Measurements from ENCODE around the gene ZFP92.

Gene ZFP92

GRCh38 chrX:153456704-153457103 lies 45.4 kb downstream of the ZFP92 start:
- DNase-seq (ENCODE audit: low read depth), result no peak

DNA sequence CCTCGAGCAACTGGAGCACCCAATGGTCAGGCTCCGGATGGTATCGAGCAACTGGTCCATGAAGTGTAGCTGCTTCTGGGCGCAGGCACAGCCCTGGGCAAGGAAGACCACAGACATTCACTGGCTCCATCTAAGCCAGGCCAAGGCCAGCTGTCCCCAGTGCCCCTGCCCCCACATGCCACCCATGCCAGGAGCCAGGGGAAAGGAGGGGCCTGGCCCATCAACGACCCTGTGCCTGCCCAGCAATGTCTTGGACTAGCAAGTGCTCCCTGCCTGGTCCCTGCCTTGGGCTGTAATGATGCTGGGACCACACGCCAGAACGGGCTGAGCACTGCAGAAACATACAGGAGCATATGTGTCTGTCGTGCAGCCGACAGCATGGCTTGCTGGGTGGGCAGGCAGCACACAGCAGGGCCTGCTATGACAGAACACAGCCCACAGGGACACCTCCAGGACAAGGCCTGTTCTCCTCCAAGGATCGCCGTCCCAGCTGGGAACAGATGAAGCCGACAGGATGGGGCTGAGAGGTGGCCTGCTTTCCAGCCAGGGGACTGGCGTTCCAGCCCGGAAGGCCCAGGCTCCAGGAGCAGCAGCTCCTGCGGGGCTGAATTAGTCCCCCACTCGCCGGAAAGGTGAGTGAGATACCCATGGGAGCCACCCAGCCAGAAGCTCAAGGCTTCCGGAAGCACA lies 46.0 kb downstream of the ZFP92 start:
- no peak for DNase-seq (ENCODE audit: low read depth)

GRCh38 chrX:153457827-153458466 lies 46.7 kb downstream of the ZFP92 start:
- no peak for DNase-seq (ENCODE audit: low read depth)

- DNase-seq (ENCODE audit: low read depth), result no peak
Observed at GRCh38 chrX:153458476-153458875, 47.2 kb downstream of the ZFP92 start.

DNA sequence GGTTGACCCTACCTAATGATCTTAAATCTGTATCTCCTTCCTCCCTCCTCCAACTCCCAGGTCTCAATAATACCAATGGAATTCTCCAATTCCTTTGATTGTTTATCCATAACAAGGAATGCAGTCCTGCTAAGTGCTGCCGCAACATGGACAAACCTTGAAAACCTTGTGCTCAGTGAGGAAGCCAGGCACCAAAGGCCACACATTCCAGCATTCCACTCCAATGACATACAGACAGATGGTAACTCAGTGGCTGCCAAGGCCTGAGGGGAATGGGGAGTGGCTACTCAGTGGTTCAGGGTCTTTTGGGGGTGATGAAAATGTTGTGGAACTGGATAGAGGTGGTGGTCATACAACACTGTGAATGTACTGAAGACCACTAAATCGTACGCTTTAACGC lies 48.7 kb downstream of the ZFP92 start:
- no peak for DNase-seq (ENCODE audit: low read depth)

DNA sequence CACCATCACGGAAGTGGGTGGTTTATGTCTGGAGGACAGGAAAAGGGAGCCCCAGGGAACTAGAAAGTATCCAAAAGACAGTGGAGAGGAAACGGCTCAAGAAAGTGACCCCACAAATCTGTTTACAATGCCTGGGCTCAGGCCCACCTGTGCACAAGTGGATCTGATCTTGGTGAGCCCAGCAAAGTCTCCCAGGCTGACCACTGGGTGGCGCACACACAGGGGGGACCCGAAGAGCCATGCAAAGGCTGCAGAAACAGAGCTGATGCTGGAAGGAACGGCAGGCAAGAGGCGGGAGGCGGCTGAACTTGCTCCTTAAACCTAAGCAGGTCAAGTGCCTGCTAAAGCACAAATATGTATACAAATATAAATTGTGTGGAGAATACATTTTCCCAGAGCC lies 49.6 kb downstream of the ZFP92 start:
- DNase-seq (ENCODE audit: low read depth), result peak; percentile 27
